ENCODE measurements around the gene MORN1. TPM values are rescaled to one million over a fixed set of nuclear protein-coding genes. Genes with fewer than 3 reads are reported as not detected.

Gene MORN1
- total and polyA plus RNA-seq, 9 of the 15 experiments (the other 6 are each of a cell fraction or from before 2014, with no cell fraction given) = 0.24 to 9.3 (median 4.2) TPM

GRCh38 chr1:2435091-2435490, 43.7 kb upstream of the MORN1 start:
- ChIA-PET CTCF (ENCODE audit: low intra/inter-chr PET ratio) (no interaction called here), POLR2A (no interaction called here)
- no peak overlapping the region for H3K4me2 ChIP-seq (ENCODE audit: insufficient read depth, low read length)
- TF ChIP-seq UBTF (IDR thresholded peaks at IDR 0.05; ENCODE audit: borderline replicate concordance in 1 of 2, low read depth in 2 of 2, low read length in 2 of 2) = 0 out of 4 replicates have a peak, but pooled peaks of 1 of the 2 experiments have one; percentile 50
- no peak for TF ChIP-seq HDAC1 (IDR thresholded peaks at IDR 0.05)
- H3K36me3 ChIP-seq (ENCODE audit: control insufficient read depth, insufficient read depth, low read length) = no peaks in the 10 kb centered on the region
- no peaks in the 10 kb centered on the region for H3K79me2 ChIP-seq (ENCODE audit: control insufficient read depth, insufficient read depth, low read length)
- no peak for ATAC-seq
- intact Hi-C loops (cut with micrococcal nuclease) (no loop called here), in situ Hi-C loops (cut with MboI) (no loop called here)
- 0 out of 2 replicates have a peak, but pooled peaks cover under 1% of the 10 kb centered on the region for H3K9me3 ChIP-seq (replicated peaks; ENCODE audit: control insufficient read depth, insufficient read depth, low read depth, low read length)
- H3K27ac ChIP-seq (ENCODE audit: extremely low read depth, low read depth, low read length) = no peak overlapping the region
- no peaks in the 10 kb centered on the region for H3K9me1 ChIP-seq (ENCODE audit: control insufficient read depth, insufficient read depth, low read length)
- no TSS peak for BruUV-seq (replicated peaks)
- FAIRE-seq = no peak
- H3K4me1 ChIP-seq (replicated peaks in 1 of 2; ENCODE audit: control insufficient read depth in 2 of 2, insufficient read depth in 2 of 2, low read length in 2 of 2) = peaks cover 0 to 34% of the 10 kb centered on the region in 2 experiments; a peak in 2 of 5 replicates
- H3K9ac ChIP-seq (ENCODE audit: insufficient read depth in 1 of 2, low read depth in 2 of 2, low read length in 2 of 2) = no peak overlapping the region; a peak in 1 of 4 replicates
- no peak for DNase-seq (ENCODE audit: extremely low read depth in 1 of 4, low spot score in 3 of 4)
- WGBS (ENCODE audit: insufficient coverage, low coverage, missing lambda C conversion rate) = 3% methylated on average over 9 of the region's 9 CpGs
- no peak overlapping the region for H2AFZ ChIP-seq (ENCODE audit: low read depth, low read length)
- peaks cover 20 to 68% of the 10 kb centered on the region in 2 experiments for H3K27me3 ChIP-seq (ENCODE audit: control insufficient read depth in 2 of 2, insufficient read depth in 2 of 2, low read length in 2 of 2)
- no peak overlapping the region for H3K4me3 ChIP-seq
- no peaks in the 10 kb centered on the region for H4K20me1 ChIP-seq (replicated peaks; ENCODE audit: control insufficient read depth, insufficient read depth, low read length)

Data from K562 (cell line).